Measurements from ENCODE around the gene STX11.

DNA sequence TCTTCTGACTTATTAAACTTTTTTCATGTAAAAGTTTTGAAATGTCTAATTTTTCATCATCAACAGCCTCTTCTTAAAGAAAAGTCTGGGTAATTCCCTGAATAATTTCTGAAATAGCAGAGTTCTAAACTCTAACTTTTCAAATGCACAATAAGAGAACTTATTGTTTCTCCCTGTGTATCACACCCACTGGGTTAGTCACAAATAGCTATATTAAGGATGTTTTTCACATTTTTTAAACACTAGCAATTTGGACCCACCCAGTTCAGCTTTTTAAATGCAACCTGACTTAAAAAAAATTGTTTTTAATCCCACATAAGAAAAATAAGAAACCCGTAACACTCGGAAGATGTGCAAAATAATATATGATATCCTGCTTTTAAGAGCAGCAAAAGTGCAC lies 73.4 kb downstream of the STX11 start:
- TF ChIP-seq CTCF (IDR thresholded peaks at IDR 0.05) (no peak), POLR2A (IDR thresholded peaks at IDR 0.05) (no peak), EP300 (IDR thresholded peaks at IDR 0.05; ENCODE audit: low read depth) (no peak), POLR2AphosphoS5 (IDR thresholded peaks at IDR 0.05) (no peak)
